GM19193 (cell line): ENCODE results near the gene EOGT.

ENCODE experiments used
- POLR2A ChIP-seq: IDR thresholded peaks from 4 replicates; pipeline ENCODE4 v1.6.1; 2011; ENCODE audit not compliant: insufficient read depth, insufficient read length; ENCODE audit errors: extremely low read depth

Gene EOGT

GRCh38 chr3:69012800-69013252 is 658 bp downstream of the EOGT start:
- TF ChIP-seq POLR2A, result no peak

- no peak for TF ChIP-seq POLR2A
Observed at GRCh38 chr3:69012100-69012799, 1.2 kb downstream of the EOGT start.

- TF ChIP-seq POLR2A, result no peak
Observed at GRCh38 chr3:69011096-69011730, 2.3 kb downstream of the EOGT start.

- no peak for TF ChIP-seq POLR2A
Observed at GRCh38 chr3:69009559-69010410, 3.7 kb downstream of the EOGT start.

GRCh38 chr3:69008980-69009379 is 4.5 kb downstream of the EOGT start:
- TF ChIP-seq POLR2A, result no peak

GRCh38 chr3:69005791-69006482 is 7.5 kb downstream of the EOGT start:
- TF ChIP-seq POLR2A, result no peak

GRCh38 chr3:69005071-69005790 is 8.3 kb downstream of the EOGT start:
- no peak for TF ChIP-seq POLR2A

GRCh38 chr3:69004138-69004537 is 9.3 kb downstream of the EOGT start:
- no peak for TF ChIP-seq POLR2A

GRCh38 chr3:68999605-69000004 is 13.9 kb downstream of the EOGT start:
- no peak for TF ChIP-seq POLR2A

- no peak for TF ChIP-seq POLR2A
Observed at GRCh38 chr3:68999158-68999557, 14.3 kb downstream of the EOGT start.

- no peak for TF ChIP-seq POLR2A
Observed at GRCh38 chr3:68997887-68998286, 15.6 kb downstream of the EOGT start.

- TF ChIP-seq POLR2A, result no peak
Observed at GRCh38 chr3:68996356-68996995, 17.0 kb downstream of the EOGT start.

GRCh38 chr3:68988740-68989139 is 24.7 kb downstream of the EOGT start:
- no peak for TF ChIP-seq POLR2A

- TF ChIP-seq POLR2A, result no peak
Observed at GRCh38 chr3:68987322-68987721, 26.2 kb downstream of the EOGT start.
